ENCODE results near the gene EPHA5. TPM values are rescaled to one million over a fixed set of nuclear protein-coding genes. Genes with fewer than 3 reads are reported as not detected.

Gene EPHA5
- under 0.01 TPM in 1 of 2 replicates, not detected in the other for total RNA-seq (2012; rRNA removed)

GRCh38 chr4:65670331-65671031, at the start of gene EPHA5:
EPHA5 (minus strand) TSS chr4:65670489; CDS start chr4:65669742, 747 bp downstream.
- no peaks in the 10 kb centered on the region for H3K9me3 ChIP-seq (replicated peaks; ENCODE audit: low read length)
- H3K36me3 ChIP-seq (ENCODE audit: insufficient read depth, low read length) = no peaks in the 10 kb centered on the region
- peak within 1 kb of the TSS; percentile 56 for H3K9ac ChIP-seq (ENCODE audit: low read depth, low read length)
- H3K4me2 ChIP-seq (ENCODE audit: low read length) = peak within 1 kb of the TSS; percentile 99
- peaks cover 21% of the 10 kb centered on the region for H3K4me1 ChIP-seq (ENCODE audit: control insufficient read depth, insufficient read depth, low read length)
- peaks cover 41% of the 10 kb centered on the region for H3K27me3 ChIP-seq (ENCODE audit: control insufficient read depth, insufficient read depth, low read length)
- H3K4me3 ChIP-seq (ENCODE audit: low read length) = peak within 1 kb of the TSS; percentile 81

- no peak overlapping the region for H3K4me2 ChIP-seq (ENCODE audit: low read length)
- H3K4me1 ChIP-seq (ENCODE audit: control insufficient read depth, insufficient read depth, low read length) = no peaks in the 10 kb centered on the region
- H3K36me3 ChIP-seq (ENCODE audit: insufficient read depth, low read length) = no peaks in the 10 kb centered on the region
- no peak overlapping the region for H3K4me3 ChIP-seq (ENCODE audit: low read length)
- no peaks in the 10 kb centered on the region for H3K27me3 ChIP-seq (ENCODE audit: control insufficient read depth, insufficient read depth, low read length)
- H3K9ac ChIP-seq (ENCODE audit: low read depth, low read length) = no peak overlapping the region
- no peaks in the 10 kb centered on the region for H3K9me3 ChIP-seq (replicated peaks; ENCODE audit: low read length)
These were observed 49.3 kb upstream of the EPHA5 start for GRCh38 chr4:65719635-65720034.

- H3K9ac ChIP-seq (ENCODE audit: low read depth, low read length) = no peak overlapping the region
- no peaks in the 10 kb centered on the region for H3K4me1 ChIP-seq (ENCODE audit: control insufficient read depth, insufficient read depth, low read length)
- H3K27me3 ChIP-seq (ENCODE audit: control insufficient read depth, insufficient read depth, low read length) = no peaks in the 10 kb centered on the region
- no peaks in the 10 kb centered on the region for H3K36me3 ChIP-seq (ENCODE audit: insufficient read depth, low read length)
- no peak overlapping the region for H3K4me3 ChIP-seq (ENCODE audit: low read length)
- H3K4me2 ChIP-seq (ENCODE audit: low read length) = no peak overlapping the region
- H3K9me3 ChIP-seq (replicated peaks; ENCODE audit: low read length) = no peaks in the 10 kb centered on the region
These were observed 28.3 kb upstream of the EPHA5 start for GRCh38 chr4:65698631-65699030.

GRCh38 chr4:65696436-65696835, 26.1 kb upstream of the EPHA5 start:
- no peaks in the 10 kb centered on the region for H3K4me1 ChIP-seq (ENCODE audit: control insufficient read depth, insufficient read depth, low read length)
- H3K4me2 ChIP-seq (ENCODE audit: low read length) = no peak overlapping the region
- no peaks in the 10 kb centered on the region for H3K27me3 ChIP-seq (ENCODE audit: control insufficient read depth, insufficient read depth, low read length)
- H3K9me3 ChIP-seq (replicated peaks; ENCODE audit: low read length) = no peaks in the 10 kb centered on the region
- H3K4me3 ChIP-seq (ENCODE audit: low read length) = no peak overlapping the region
- H3K9ac ChIP-seq (ENCODE audit: low read depth, low read length) = no peak overlapping the region
- no peaks in the 10 kb centered on the region for H3K36me3 ChIP-seq (ENCODE audit: insufficient read depth, low read length)

- no peak overlapping the region for H3K9ac ChIP-seq (ENCODE audit: low read depth, low read length)
- no peak overlapping the region for H3K4me2 ChIP-seq (ENCODE audit: low read length)
- H3K36me3 ChIP-seq (ENCODE audit: insufficient read depth, low read length) = no peaks in the 10 kb centered on the region
- H3K27me3 ChIP-seq (ENCODE audit: control insufficient read depth, insufficient read depth, low read length) = peaks cover 41% of the 10 kb centered on the region
- no peaks in the 10 kb centered on the region for H3K9me3 ChIP-seq (replicated peaks; ENCODE audit: low read length)
- peaks cover 21% of the 10 kb centered on the region for H3K4me1 ChIP-seq (ENCODE audit: control insufficient read depth, insufficient read depth, low read length)
- no peak overlapping the region for H3K4me3 ChIP-seq (ENCODE audit: low read length)
These were observed 1.1 kb upstream of the EPHA5 start for GRCh38 chr4:65671372-65671771.

- Histone ChIP-seq H3K4me1 (ENCODE audit: control insufficient read depth, insufficient read depth, low read length) (peaks cover 21% of the 10 kb centered on the region), H3K4me3 (ENCODE audit: low read length) (peak overlapping the region; percentile 81), H3K9ac (ENCODE audit: low read depth, low read length) (peak overlapping the region; percentile 56), H3K9me3 (replicated peaks; ENCODE audit: low read length) (no peaks in the 10 kb centered on the region), H3K36me3 (ENCODE audit: insufficient read depth, low read length) (no peaks in the 10 kb centered on the region), H3K4me2 (ENCODE audit: low read length) (peak overlapping the region; percentile 99), H3K27me3 (ENCODE audit: control insufficient read depth, insufficient read depth, low read length) (peaks cover 41% of the 10 kb centered on the region)
These were observed 314 bp downstream of the EPHA5 start for GRCh38 chr4:65670020-65670330.

- peak overlapping the region; percentile 81 for H3K4me3 ChIP-seq (ENCODE audit: low read length)
- H3K4me2 ChIP-seq (ENCODE audit: low read length) = peak overlapping the region; percentile 99
- H3K4me1 ChIP-seq (ENCODE audit: control insufficient read depth, insufficient read depth, low read length) = peaks cover 21% of the 10 kb centered on the region
- no peaks in the 10 kb centered on the region for H3K36me3 ChIP-seq (ENCODE audit: insufficient read depth, low read length)
- no peaks in the 10 kb centered on the region for H3K9me3 ChIP-seq (replicated peaks; ENCODE audit: low read length)
- peaks cover 41% of the 10 kb centered on the region for H3K27me3 ChIP-seq (ENCODE audit: control insufficient read depth, insufficient read depth, low read length)
- H3K9ac ChIP-seq (ENCODE audit: low read depth, low read length) = peak overlapping the region; percentile 56
These were observed 924 bp downstream of the EPHA5 start for GRCh38 chr4:65669111-65670019.

- Histone ChIP-seq H3K27me3 (ENCODE audit: control insufficient read depth, insufficient read depth, low read length) (peaks cover 41% of the 10 kb centered on the region), H3K9me3 (replicated peaks; ENCODE audit: low read length) (no peaks in the 10 kb centered on the region), H3K36me3 (ENCODE audit: insufficient read depth, low read length) (no peaks in the 10 kb centered on the region), H3K4me3 (ENCODE audit: low read length) (peak overlapping the region; percentile 81), H3K4me2 (ENCODE audit: low read length) (peak overlapping the region; percentile 99), H3K4me1 (ENCODE audit: control insufficient read depth, insufficient read depth, low read length) (peaks cover 21% of the 10 kb centered on the region), H3K9ac (ENCODE audit: low read depth, low read length) (peak overlapping the region; percentile 56)
These were observed 1.8 kb downstream of the EPHA5 start for GRCh38 chr4:65668201-65669089.

GRCh38 chr4:65667506-65668041, 2.7 kb downstream of the EPHA5 start:
- peak overlapping the region; percentile 99 for H3K4me2 ChIP-seq (ENCODE audit: low read length)
- peaks cover 21% of the 10 kb centered on the region for H3K4me1 ChIP-seq (ENCODE audit: control insufficient read depth, insufficient read depth, low read length)
- no peaks in the 10 kb centered on the region for H3K36me3 ChIP-seq (ENCODE audit: insufficient read depth, low read length)
- H3K4me3 ChIP-seq (ENCODE audit: low read length) = peak overlapping the region; percentile 81
- no peak overlapping the region for H3K9ac ChIP-seq (ENCODE audit: low read depth, low read length)
- H3K9me3 ChIP-seq (replicated peaks; ENCODE audit: low read length) = no peaks in the 10 kb centered on the region
- peaks cover 38% of the 10 kb centered on the region for H3K27me3 ChIP-seq (ENCODE audit: control insufficient read depth, insufficient read depth, low read length)

GRCh38 chr4:65665771-65666523, 4.3 kb downstream of the EPHA5 start:
- Histone ChIP-seq H3K27me3 (ENCODE audit: control insufficient read depth, insufficient read depth, low read length) (peaks cover 29% of the 10 kb centered on the region), H3K4me1 (ENCODE audit: control insufficient read depth, insufficient read depth, low read length) (peaks cover 21% of the 10 kb centered on the region)

More at GRCh38 chr4:65665771-65666523, 4.3 kb downstream of the EPHA5 start:
- H3K36me3 ChIP-seq (ENCODE audit: insufficient read depth, low read length) = no peaks in the 10 kb centered on the region
- H3K4me2 ChIP-seq (ENCODE audit: low read length) = no peak overlapping the region
- H3K4me3 ChIP-seq (ENCODE audit: low read length) = no peak overlapping the region
- no peak overlapping the region for H3K9ac ChIP-seq (ENCODE audit: low read depth, low read length)
- H3K9me3 ChIP-seq (replicated peaks; ENCODE audit: low read length) = no peaks in the 10 kb centered on the region
